Kidney (tissue), 14 donors: ENCODE data around the gene GRIA3. TPM values are rescaled to one million over a fixed set of nuclear protein-coding genes. Genes with fewer than 3 reads are reported as not detected.

Experiments used
- DNase-seq, 5 donors: peaks; one replicate each; pipeline ENCODE4 v3.0.0-alpha.2; 2013 to 2020
- FAIRE-seq: peaks from 2 replicates; lab custom pipeline; 2012; peaks lifted over from hg19 to GRCh38; lab: Jason Lieb, UNC
- H3K27ac ChIP-seq, 2 donors: one replicate each; pipeline ENCODE4 v1.7.0; 2013; ENCODE audit warnings: low read depth in 2 of 2, low read length in 2 of 2, inconsistent platforms in 1 of 2
- H3K27me3 ChIP-seq: one replicate; pipeline ENCODE4 v1.7.1; 2013; ENCODE audit warnings: low read length, inconsistent platforms; ENCODE audit not compliant: control insufficient read depth, insufficient read depth
- H3K36me3 ChIP-seq, 3 donors: one replicate each; pipeline versions ENCODE4 v1.7.0 to v1.7.1; 2013; ENCODE audit warnings: low read length in 3 of 3, control low read depth in 1 of 3, inconsistent platforms in 1 of 3; ENCODE audit not compliant: insufficient read depth in 3 of 3, control insufficient read depth in 2 of 3
- H3K4me1 ChIP-seq, 3 donors: one replicate each; pipeline versions ENCODE4 v1.7.0 to v1.7.1; 2013; ENCODE audit warnings: low read length in 3 of 3, inconsistent platforms in 1 of 3, low read depth in 1 of 3; ENCODE audit not compliant: control insufficient read depth in 2 of 3, insufficient read depth in 2 of 3
- H3K4me3 ChIP-seq, 3 donors: one replicate each; pipeline versions ENCODE4 v1.7.0 to v1.8.1; 2013; ENCODE audit warnings: low read length in 3 of 3, control low read depth in 1 of 3, inconsistent platforms in 1 of 3
- H3K9ac ChIP-seq, 3 donors: one replicate each; pipeline versions ENCODE4 v1.7.0 to v1.7.1; 2013; ENCODE audit warnings: low read length in 3 of 3, control low read depth in 1 of 3, inconsistent platforms in 1 of 3
- H3K9me3 ChIP-seq, 3 donors: one replicate each; pipeline versions ENCODE4 v1.7.0 to v1.7.1; 2013; ENCODE audit warnings: low read length in 3 of 3, control low read depth in 1 of 3, inconsistent platforms in 1 of 3; ENCODE audit not compliant: control insufficient read depth in 2 of 3, insufficient read depth in 1 of 3
- CTCF ChIP-seq: IDR thresholded peaks from 3 replicates; pipeline ENCODE4 v1.5.1; 2012; ENCODE audit warnings: mild to moderate bottlenecking, moderate library complexity, borderline replicate concordance; ENCODE audit not compliant: insufficient read depth; ENCODE audit errors: extremely low read depth
- intact Hi-C: fragments of 100-400 bp; cut with DNase I; formaldehyde crosslinking; loops from one replicate; pipeline ENCODE4 v1.11.1; 2022
- polyA plus RNA-seq: library from polyadenylated mRNA; stranded (reverse); fragments of 350-450 nt; fragmentation: Illumina TruSeq; extraction: RNeasy Lipid Tissue Mini Kit (QIAGEN cat#74804); gene quantifications from one replicate; pipeline ENCODE4 v1.2.3, GENCODE V29; 2014; ENCODE audit warnings: low read depth, low replicate concordance; ENCODE audit not compliant: insufficient read depth
- total RNA-seq: library from RNA; stranded (reverse); fragmentation: NEBNext Ultra II Directional; extraction: Animal tissue kit (Norgen Biotek cat#: 25700); gene quantifications from one replicate; pipeline ENCODE4 v1.2.1, GENCODE V29; 2021
- donor health status: control.
- donor health status: control.
- donor health status: control.
- donor health status: control.
- donor health status: control.
- donor health status: DM: yes; HTN: yes; CAD: no.
- donor health status: Normal renal cell carcinoma (clear cell type).

GRIA3 gene
- total and polyA plus RNA-seq, 2 donors from 2014 or later: 1.4 to 5.8 TPM

GRCh38 chrX:123159403-123159802 lies 24.7 kb upstream of the GRIA3 start:
- H3K4me1 ChIP-seq: no peaks in the 10 kb centered on the region
- DNase-seq (no peak), FAIRE-seq (no peak)
- H3K9me3 ChIP-seq: no peaks in the 10 kb centered on the region
- no peak for TF ChIP-seq CTCF
- H3K4me3 ChIP-seq: no peak overlapping the region
- no peak overlapping the region for H3K27ac ChIP-seq
- no peak overlapping the region for H3K9ac ChIP-seq
- no peaks in the 10 kb centered on the region for H3K27me3 ChIP-seq
- intact Hi-C loops: no loop called here
- no peaks in the 10 kb centered on the region for H3K36me3 ChIP-seq

GRCh38 chrX:123167621-123168020 lies 16.5 kb upstream of the GRIA3 start:
- no peaks in the 10 kb centered on the region for H3K27me3 ChIP-seq

GRCh38 chrX:123169247-123169901 lies 14.7 kb upstream of the GRIA3 start:
- no peak overlapping the region for H3K4me3 ChIP-seq
- H3K4me1 ChIP-seq: no peaks in the 10 kb centered on the region
- H3K9me3 ChIP-seq: no peaks in the 10 kb centered on the region
- no peak overlapping the region for H3K9ac ChIP-seq
- no peaks in the 10 kb centered on the region for H3K27me3 ChIP-seq
- no peak overlapping the region for H3K27ac ChIP-seq
- H3K36me3 ChIP-seq: no peaks in the 10 kb centered on the region
- FAIRE-seq (no peak), DNase-seq (no peak)
- intact Hi-C loops: no loop called here
- TF ChIP-seq CTCF: no peak

More at GRCh38 chrX:123167621-123168020, 16.5 kb upstream of the GRIA3 start:
- no peak overlapping the region for H3K9ac ChIP-seq
- no peak for TF ChIP-seq CTCF
- H3K27ac ChIP-seq: no peak overlapping the region
- H3K36me3 ChIP-seq: no peaks in the 10 kb centered on the region
- no peaks in the 10 kb centered on the region for H3K9me3 ChIP-seq
- intact Hi-C loops: no loop called here
- no peak overlapping the region for H3K4me3 ChIP-seq
- no peak for DNase-seq
- no peaks in the 10 kb centered on the region for H3K4me1 ChIP-seq
- FAIRE-seq: no peak

- no peaks in the 10 kb centered on the region for H3K9me3 ChIP-seq
- no peak for TF ChIP-seq CTCF
- no peaks in the 10 kb centered on the region for H3K36me3 ChIP-seq
- intact Hi-C loops: no loop called here
- no peaks in the 10 kb centered on the region for H3K4me1 ChIP-seq
- no peak overlapping the region for H3K27ac ChIP-seq
- FAIRE-seq: no peak
- no peak overlapping the region for H3K4me3 ChIP-seq
- H3K27me3 ChIP-seq: no peaks in the 10 kb centered on the region
- no peak for DNase-seq
- H3K9ac ChIP-seq: no peak overlapping the region
These were observed 13.5 kb upstream of the GRIA3 start for GRCh38 chrX:123170546-123170945.
